Stimulated activated CD4-positive, alpha-beta T cell treated with anti-CD3 and anti-CD28 coated beads, Interleukin-12 subunit alpha, Interleukin-12 subunit beta, amount 100 ng/mL, for 24 hours (primary cell): ENCODE measurements around the gene OR10P1.
"Not testable (repeated sequence)": the region's sequence is repeated elsewhere in the genome, so short reads cannot be mapped to it uniquely, and the experiment has no call there.

Experiments used
- DNase-seq, 2 experiments: peaks; one replicate each; pipeline ENCODE4 v3.0.0-alpha.2; 2020; ENCODE audit warnings: low read depth in 2 of 2

Gene OR10P1

GRCh38 chr12:55636853-55637252 lies at the start of gene OR10P1:
OR10P1 (plus strand) TSS chr12:55636892; CDS start chr12:55636892, 0 bp downstream.
- no peak for DNase-seq

GRCh38 chr12:55590152-55590551 lies 46.5 kb upstream of the OR10P1 start:
- DNase-seq: not testable (repeated sequence)

DNA sequence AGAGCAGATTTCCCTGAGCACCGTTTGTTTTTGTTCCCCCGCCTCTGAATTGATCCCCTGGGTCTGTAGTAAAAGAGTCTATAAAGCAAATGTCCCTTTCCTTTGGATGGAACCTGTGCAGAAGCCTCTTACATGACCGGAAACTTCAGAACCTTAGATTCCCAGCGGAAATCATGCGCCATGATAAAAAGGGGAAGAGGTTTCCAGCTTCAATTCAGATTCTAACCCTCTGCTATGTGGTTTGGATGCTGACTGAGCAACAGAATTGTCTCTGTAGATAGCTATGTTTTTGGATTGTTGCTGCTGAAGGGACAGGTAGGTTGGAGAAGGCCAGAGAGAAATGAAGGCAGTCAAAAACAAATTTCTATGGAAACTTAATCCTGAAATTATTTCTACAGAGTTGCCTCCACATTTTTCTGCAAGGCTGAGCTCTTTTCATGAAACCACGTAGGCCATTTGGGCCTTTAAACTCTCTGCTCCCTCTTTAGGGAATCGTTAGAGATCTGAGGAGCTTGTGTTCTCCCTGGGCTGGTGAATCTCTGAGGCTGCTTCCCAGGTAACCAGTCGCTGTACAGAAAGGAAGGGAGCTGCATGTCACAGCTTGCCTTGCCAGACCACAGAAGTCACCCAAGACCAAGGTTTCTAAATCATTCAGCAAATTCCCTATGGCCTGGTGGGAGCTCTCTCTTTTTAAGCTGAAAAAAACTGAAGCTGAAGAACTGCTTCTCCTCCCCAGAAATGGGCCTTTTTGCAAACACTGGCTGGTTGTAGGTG lies 28.7 kb upstream of the OR10P1 start:
- no peak for DNase-seq

DNA sequence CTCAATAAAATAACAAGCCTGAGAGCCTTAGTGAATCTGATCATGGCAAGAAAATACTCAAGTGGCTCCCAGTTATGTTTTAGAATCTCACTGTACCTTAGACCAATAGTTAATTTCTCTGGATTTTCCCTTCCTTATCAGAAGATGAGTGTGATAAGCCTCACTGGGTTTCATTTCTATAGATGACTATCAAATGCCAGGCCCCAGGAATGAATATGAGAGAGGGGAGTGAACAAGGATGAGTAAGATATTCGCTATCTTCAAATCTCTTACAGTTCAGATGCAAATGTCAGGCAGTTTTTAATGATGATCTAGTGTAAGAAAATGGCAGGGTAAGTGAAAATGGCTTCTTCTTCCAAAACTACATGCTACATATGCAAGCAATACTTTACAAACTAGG lies 26.1 kb upstream of the OR10P1 start:
- no peak for DNase-seq

DNA sequence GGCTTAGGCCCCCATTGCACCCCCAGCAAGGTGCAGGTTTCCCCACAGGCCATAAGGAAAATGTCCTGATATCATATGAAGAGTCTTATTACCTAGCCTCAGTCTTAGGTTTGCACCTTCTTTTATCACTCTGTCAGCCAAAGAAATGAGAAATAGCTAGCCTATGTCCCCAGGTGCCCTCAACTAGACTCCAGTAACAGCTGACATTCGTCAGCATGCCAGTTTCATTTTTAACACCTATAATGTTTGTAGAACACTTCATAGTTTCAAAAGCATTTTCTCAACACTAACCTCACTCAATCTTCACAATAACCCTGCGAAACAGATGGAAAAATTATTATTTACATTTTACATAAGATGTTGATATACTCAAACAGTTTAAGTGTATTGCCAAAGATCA lies 24.0 kb upstream of the OR10P1 start:
- no peak for DNase-seq

GRCh38 chr12:55614764-55615163 lies 21.9 kb upstream of the OR10P1 start:
- no peak for DNase-seq

GRCh38 chr12:55619354-55620138 lies 17.1 kb upstream of the OR10P1 start:
- DNase-seq: peak in 1 of 2 experiments; percentile 8

DNA sequence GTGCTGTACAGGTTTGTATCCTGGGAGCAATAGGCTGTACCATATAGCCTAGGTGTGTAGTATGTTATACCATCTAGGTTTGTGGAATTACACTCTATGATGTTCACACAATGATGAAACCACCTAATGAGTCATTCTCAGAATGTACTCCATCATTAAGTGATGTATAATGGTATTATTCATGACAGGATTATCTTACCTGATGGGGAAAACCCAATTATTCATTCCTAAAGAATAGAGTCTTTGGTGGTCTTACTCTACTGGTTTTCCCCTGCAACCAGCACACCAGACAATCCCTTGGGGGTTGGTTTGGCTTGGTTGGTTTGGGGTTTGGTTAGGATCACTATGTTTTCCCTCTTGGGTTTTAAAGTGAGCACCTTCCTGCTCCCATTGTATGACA lies 12.6 kb upstream of the OR10P1 start:
- DNase-seq: peak in 1 of 2 experiments; percentile 17

GRCh38 chr12:55626154-55626553 lies 10.5 kb upstream of the OR10P1 start:
- no peak for DNase-seq

GRCh38 chr12:55629058-55629841 lies 7.4 kb upstream of the OR10P1 start:
- no peak for DNase-seq

DNA sequence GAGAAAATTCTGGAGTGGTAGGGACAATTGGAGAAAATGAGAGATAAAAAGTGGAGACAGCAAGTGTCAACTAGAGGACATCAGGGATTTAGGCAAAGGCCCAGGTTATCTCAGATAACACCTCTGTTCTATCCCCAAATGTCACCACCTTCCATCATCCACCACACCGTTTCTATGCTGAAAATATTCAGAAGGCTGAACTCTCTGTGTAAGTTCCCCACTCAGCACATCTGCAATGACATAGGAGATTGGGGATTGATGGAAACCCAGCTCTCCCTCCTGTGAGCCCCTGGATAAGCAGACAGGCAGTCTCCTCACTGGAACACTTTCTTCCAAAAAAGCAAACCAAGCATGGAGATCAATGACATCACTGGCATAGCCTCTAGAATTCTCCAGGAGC lies 5.6 kb upstream of the OR10P1 start:
- DNase-seq: no peak

- no peak for DNase-seq
These were observed 5.0 kb upstream of the OR10P1 start for GRCh38 chr12:55631733-55632132.

DNA sequence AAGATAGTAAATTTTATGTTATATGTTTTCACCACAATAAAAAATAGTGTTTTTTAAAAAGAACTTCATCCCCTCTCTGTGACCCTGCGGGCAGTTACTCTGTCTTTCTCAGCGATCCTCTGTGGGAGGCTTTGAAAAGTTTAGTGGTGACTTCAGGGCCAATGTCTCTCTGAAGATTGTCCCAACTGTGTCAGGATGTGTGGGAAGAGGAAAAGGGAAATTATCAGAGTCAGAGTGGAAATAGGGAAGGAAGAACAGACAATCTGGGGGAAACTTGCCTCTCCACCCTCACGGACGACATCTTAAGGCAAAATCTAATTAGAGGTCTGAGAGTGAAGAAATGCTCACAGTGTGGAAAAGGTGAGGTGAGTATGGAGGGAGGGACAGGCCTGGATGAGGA lies 3.5 kb upstream of the OR10P1 start:
- DNase-seq: no peak

DNA sequence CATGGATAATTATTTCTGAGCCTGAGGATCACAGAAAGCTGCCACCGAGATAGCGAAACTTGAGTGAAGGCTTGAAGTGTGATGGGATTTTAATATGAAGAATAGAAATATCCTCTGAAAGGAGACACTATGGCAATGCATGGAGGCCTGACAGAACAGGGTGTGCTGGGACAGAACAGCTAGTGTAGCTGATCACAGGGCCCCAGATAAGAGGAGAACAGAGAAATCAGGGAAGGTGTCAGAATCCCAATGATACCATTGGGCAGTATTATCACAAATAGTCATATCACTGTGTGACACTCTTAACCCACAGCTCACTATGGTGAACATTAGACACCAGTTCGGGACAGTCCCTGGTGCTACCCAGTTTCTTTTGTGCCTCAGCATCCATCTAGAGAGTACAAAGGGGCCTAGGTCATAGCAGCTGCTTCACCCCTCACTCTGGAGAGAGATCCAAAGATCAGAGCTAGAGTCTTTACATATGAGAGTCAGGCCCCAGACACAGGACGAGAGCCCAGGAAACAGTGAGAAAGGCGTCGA lies 506 bp upstream of the OR10P1 start:
- no peak for DNase-seq

DNA sequence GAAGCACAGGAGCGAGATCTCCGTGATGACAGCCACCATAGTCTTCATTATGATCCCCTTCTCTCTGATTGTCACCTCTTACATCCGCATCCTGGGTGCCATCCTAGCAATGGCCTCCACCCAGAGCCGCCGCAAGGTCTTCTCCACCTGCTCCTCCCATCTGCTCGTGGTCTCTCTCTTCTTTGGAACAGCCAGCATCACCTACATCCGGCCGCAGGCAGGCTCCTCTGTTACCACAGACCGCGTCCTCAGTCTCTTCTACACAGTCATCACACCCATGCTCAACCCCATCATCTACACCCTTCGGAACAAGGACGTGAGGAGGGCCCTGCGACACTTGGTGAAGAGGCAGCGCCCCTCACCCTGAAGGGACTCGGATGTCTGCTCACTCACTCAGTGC lies 775 bp downstream of the OR10P1 start:
- DNase-seq: no peak

- no peak for DNase-seq
These were observed 4.9 kb downstream of the OR10P1 start for GRCh38 chr12:55641595-55641994.

- DNase-seq: no peak
These were observed 5.6 kb downstream of the OR10P1 start for GRCh38 chr12:55642267-55642666.

GRCh38 chr12:55642669-55643068 lies 6.0 kb downstream of the OR10P1 start:
- DNase-seq: no peak

DNA sequence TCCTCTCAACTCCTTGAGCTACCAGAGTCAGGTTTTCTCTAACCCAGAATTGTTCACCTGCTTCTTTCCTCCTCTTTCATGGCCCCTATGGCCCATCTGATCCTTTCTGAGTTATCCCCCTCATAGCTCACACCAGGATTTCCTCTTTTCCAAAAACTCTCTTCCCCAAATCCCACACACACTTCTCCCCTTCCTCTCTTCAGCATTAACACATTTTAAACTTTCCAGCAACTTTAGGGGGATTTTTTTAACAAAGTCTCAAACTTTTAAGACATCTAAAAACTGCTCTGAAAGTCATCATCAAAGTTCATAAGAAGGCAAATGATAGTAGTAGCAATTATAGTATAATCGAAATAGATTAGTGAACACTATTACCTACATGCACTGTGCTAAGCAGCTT lies 7.9 kb downstream of the OR10P1 start:
- no peak for DNase-seq

DNA sequence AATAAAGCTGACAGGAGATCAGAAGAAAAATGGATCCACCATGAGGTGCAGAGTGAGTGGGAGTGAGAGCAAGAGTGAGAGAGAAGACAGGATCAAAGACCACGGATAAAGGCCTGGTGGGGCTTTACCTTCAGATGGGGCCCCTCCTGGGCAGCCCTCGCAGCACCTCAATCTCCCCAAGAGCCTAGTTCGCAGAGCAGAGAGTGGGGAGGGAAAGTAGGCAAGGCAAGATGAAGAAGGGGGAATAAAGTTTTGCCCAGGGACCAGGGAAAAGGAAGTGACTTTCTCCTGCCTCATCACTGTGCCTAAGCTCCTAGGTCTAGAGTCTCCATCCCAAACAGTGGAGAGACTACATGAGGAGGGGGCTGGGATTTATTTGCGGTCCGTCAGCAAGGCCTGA lies 10.3 kb downstream of the OR10P1 start:
- DNase-seq: no peak

DNA sequence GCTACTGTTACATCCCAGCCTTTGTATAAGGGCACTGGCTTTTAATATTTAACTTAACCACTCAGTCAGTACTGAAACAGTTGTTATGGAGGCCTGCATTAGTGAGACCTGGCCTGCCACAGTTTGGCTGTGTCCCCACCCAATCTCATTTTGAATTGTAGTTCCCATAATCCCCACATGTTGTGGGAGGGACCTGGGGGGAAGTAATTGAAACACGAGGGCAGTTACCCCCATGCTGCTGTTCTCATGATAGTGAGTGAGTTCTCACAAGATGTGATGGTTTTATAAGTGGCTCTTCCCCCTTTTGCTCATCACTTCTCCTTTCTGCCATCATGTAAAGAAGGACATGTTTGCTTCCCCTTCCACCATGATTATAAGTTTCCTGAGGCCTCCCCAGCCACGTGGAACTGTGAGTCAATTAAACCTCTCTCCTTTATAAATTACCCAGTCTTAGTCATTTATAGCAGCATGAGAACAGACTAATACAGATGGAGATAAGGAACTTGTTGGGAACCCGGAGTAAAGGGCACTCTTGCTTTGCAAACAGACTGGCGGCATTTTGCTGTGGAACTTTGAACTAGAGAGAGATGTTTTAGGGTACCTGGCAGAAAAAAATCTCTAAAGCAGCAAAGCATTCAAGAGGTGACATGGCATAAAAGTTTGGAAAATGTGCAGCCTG lies 14.1 kb downstream of the OR10P1 start:
- not testable (repeated sequence) for DNase-seq

DNA sequence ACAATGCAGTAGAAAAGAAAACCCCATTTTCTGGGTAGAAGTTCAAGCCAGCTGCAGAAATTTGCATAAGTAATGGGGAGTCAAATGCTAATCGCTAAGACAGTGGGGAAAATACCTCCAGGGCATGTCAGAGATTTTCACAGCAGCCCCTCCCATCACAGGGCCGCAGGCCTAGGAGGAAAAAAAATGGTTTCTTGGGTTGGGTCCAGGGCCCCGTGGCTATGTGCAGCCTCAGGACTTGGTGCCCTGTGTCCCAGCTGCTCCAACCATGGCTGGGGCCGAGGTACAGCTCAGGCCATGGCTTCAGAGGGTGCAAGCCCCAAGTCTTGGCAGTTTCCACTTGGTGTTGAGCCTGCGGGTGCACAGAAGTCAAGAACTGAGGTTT lies 14.6 kb downstream of the OR10P1 start:
- no peak for DNase-seq
